ENCODE measurements around the gene OTOGL. TPM values are rescaled to one million over a fixed set of nuclear protein-coding genes. Genes with fewer than 3 reads are reported as not detected.

OTOGL gene
- total RNA-seq, 4 donors from 2014 or later, result 0.13 to 1.7 (median 0.23) TPM

GRCh38 chr12:80176706-80177105 lies 77.4 kb downstream of the OTOGL start:
- Histone ChIP-seq H3K9me3 (no peaks in the 10 kb centered on the region), H3K4me1 (no peaks in the 10 kb centered on the region), H3K36me3 (no peaks in the 10 kb centered on the region), H3K27ac (no peak overlapping the region), H3K4me3 (no peak overlapping the region), H3K27me3 (no peaks in the 10 kb centered on the region)
- TF ChIP-seq POLR2A (IDR thresholded peaks at IDR 0.05), result no peak
- no peak for TF ChIP-seq CTCF (IDR thresholded peaks at IDR 0.05)
- DNase-seq, result no peak

GRCh38 chr12:80178846-80179245 lies 79.5 kb downstream of the OTOGL start:
- Histone ChIP-seq H3K9me3 (no peaks in the 10 kb centered on the region), H3K4me3 (no peak overlapping the region), H3K36me3 (no peaks in the 10 kb centered on the region), H3K27ac (no peak overlapping the region), H3K27me3 (no peaks in the 10 kb centered on the region), H3K4me1 (no peaks in the 10 kb centered on the region)
- DNase-seq, result no peak
- TF ChIP-seq POLR2A (IDR thresholded peaks at IDR 0.05), result no peak
- TF ChIP-seq CTCF (IDR thresholded peaks at IDR 0.05), result no peak

DNA sequence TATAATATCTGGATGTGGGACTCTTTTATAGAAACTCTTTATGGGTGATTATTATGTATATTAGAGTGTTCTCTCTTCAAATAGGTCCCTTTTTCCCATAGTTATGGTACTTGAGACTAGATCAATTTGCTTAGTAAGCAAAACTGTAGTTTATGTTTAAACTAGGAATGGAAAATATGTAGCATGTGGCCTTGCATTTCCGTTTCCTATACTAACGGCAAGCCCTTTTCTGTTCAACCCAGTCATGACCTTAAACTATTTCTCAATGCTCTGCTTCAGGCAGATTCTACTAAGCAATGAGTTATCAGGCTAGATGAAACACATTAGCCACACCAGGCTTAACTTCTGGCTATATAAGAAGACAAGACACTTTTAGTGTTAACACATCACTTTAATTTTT lies 84.6 kb downstream of the OTOGL start:
- Histone ChIP-seq H3K4me3 (no peak overlapping the region), H3K4me1 (no peaks in the 10 kb centered on the region), H3K9me3 (no peaks in the 10 kb centered on the region), H3K27ac (no peak overlapping the region), H3K36me3 (no peaks in the 10 kb centered on the region), H3K27me3 (no peaks in the 10 kb centered on the region)
- TF ChIP-seq POLR2A (IDR thresholded peaks at IDR 0.05) (no peak), CTCF (IDR thresholded peaks at IDR 0.05) (no peak)
- no peak for DNase-seq

- TF ChIP-seq POLR2A (IDR thresholded peaks at IDR 0.05), result no peak
- TF ChIP-seq CTCF (IDR thresholded peaks at IDR 0.05), result no peak
- no peaks in the 10 kb centered on the region for H3K9me3 ChIP-seq
- H3K27ac ChIP-seq, result no peak overlapping the region
- H3K4me3 ChIP-seq, result no peak overlapping the region
- H3K36me3 ChIP-seq, result no peaks in the 10 kb centered on the region
- H3K4me1 ChIP-seq, result peaks cover 0 to 3% (median 0%) of the 10 kb centered on the region in 4 donors
- H3K27me3 ChIP-seq, result no peaks in the 10 kb centered on the region
- DNase-seq, result no peak
These were observed 85.6 kb downstream of the OTOGL start for GRCh38 chr12:80184926-80185325.

DNA sequence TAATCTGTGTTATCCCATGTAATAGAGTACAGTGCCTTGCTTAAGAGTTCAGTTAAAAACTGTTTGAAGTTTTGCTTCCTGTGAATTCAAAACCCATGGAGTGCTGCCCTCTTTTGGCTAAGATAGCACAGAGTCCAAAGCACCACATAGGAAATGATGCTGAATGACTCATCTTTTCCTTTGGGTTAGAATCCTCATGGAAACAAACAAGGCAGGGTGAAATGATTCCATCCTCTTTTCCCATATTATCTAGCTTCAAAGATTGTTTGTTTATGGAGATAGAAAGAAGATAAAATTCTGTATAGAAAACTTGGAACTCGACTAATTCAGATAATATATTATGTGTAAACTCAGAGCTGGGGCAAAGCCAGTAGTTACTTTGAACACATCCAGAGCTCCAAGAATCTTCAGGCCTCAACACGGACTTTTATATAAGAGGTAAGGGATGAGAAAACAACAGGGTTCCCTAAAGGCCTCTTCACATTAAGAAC lies 87.4 kb downstream of the OTOGL start:
- H3K27ac ChIP-seq, result peak overlapping the region in 3 of 4 donors; percentile 30 to 84 (median 74)
- TF ChIP-seq POLR2A (IDR thresholded peaks at IDR 0.05) (no peak), CTCF (IDR thresholded peaks at IDR 0.05) (peak in 5 of 6 experiments; percentile 22 to 73 (median 70))
- no peaks in the 10 kb centered on the region for H3K27me3 ChIP-seq
- peaks cover 0 to 4% (median 0%) of the 10 kb centered on the region in 4 donors for H3K4me1 ChIP-seq
- H3K36me3 ChIP-seq, result no peaks in the 10 kb centered on the region
- H3K4me3 ChIP-seq, result no peak overlapping the region
- no peaks in the 10 kb centered on the region for H3K9me3 ChIP-seq
- peak in 1 of 3 donors; percentile 57 for DNase-seq

DNA sequence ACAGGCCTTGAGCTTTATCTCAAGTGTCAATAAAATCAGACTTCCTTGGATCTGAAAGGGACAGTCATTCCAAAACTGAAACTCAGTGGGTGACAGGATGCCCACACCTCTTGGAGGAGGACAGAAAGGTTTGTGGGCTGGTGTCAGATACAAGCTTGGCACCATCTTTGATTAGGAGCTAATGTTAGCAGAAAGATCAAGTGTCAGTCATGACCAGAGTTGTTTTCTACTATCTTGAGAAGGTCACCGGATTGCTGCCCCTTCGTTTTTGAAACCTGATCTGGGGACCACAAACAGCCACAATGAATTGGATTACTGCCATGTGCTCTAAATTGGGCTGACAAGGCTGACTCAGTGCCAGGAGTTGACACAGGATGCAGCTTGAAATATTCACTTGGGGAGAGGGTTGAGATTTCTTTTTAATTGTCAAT lies 88.3 kb downstream of the OTOGL start:
- Histone ChIP-seq H3K4me3 (no peak overlapping the region), H3K36me3 (no peaks in the 10 kb centered on the region), H3K27me3 (no peaks in the 10 kb centered on the region), H3K9me3 (no peaks in the 10 kb centered on the region), H3K27ac (peak overlapping the region in 3 of 4 donors; percentile 30 to 84 (median 56)), H3K4me1 (peaks cover 0 to 4% (median 0%) of the 10 kb centered on the region in 4 donors)
- no peak for DNase-seq
- TF ChIP-seq CTCF (IDR thresholded peaks at IDR 0.05), result no peak
- TF ChIP-seq POLR2A (IDR thresholded peaks at IDR 0.05), result no peak
